ENCODE results near the gene LRRC26. TPM values are rescaled to one million over a fixed set of nuclear protein-coding genes. Genes with fewer than 3 reads are reported as not detected.

Gene LRRC26
- total and polyA plus RNA-seq, 2 of the 13 experiments (the other 11 are each of a cell fraction or from before 2014, with no cell fraction given), result not detected

DNA sequence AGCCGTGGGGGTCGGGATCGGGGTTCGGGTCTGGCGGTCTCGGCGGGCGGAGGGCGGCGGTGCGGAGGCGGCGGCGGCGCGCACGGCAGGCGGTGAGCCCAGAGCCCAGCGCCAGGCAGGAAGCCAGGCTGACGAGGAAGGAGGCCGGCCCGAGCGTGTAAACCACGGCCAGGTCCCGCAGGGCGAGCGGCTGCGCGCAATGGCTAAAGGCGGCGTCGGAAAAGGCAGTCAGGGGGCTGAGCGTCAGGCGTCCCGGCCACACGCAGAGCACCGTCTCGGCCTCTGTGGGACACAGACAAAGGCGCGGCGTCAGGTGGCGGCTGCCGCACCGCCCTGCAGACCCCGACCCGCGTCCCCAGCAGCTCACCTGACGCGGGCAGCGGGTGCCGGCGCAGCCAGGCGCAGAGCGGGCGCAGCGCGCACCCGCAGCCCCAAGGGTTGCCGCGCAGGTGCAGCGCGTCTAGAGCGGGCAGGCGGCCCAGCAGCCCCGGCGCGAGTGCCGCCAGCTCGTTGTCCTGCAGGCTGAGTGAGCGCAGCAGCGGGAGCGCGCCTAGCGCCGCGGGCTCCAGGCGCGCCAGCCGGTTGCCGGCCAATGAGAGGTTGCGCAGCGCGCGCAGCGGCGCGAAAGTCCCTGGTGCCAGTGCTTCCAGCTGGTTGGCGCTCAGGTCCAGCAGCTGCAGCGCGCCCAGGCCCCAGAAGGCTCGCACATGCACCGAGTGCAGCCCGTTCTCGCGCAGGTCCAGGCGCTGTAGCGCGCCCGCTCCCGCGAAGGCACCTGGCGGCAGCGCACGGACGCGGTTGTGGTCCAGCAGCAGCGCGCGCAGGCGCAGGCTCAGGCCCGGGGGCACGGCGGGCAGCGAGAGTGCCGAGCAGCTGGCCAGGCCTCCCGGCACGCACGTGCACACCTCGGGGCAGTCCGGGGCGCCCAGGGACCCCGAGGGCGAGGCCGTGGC is 671 bp downstream of the LRRC26 start (continued):
- TF ChIP-seq FOXK1 (CRISPR knock-in tag; IDR thresholded peaks at IDR 0.05; ENCODE audit: borderline replicate concordance, low read depth), result no peak
- TF ChIP-seq ZFP1 (CRISPR knock-in tag; IDR thresholded peaks at IDR 0.05), result no peak
- TF ChIP-seq EED (CRISPR knock-in tag; IDR thresholded peaks at IDR 0.05), result peak; percentile 7; the same call in 1 of the 2 replicates
- TF ChIP-seq ZNF33B (CRISPR knock-in tag; IDR thresholded peaks at IDR 0.05), result no peak
- TF ChIP-seq ZNF563 (CRISPR knock-in tag; IDR thresholded peaks at IDR 0.05), result peak; percentile 66; the same call in 1 of the 2 replicates
- no peak for TF ChIP-seq FOXM1 (CRISPR knock-in tag; IDR thresholded peaks at IDR 0.05)
- TF ChIP-seq, protein P1, sequence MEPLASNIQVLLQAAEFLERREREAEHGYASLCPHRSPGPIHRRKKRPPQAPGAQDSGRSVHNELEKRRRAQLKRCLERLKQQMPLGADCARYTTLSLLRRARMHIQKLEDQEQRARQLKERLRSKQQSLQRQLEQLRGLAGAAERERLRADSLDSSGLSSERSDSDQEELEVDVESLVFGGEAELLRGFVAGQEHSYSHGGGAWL (CRISPR knock-in tag; IDR thresholded peaks at IDR 0.05), result 0 out of 2 replicates have a peak, but pooled peaks have one; percentile 61
- TF ChIP-seq SNAPC2 (CRISPR knock-in tag; IDR thresholded peaks at IDR 0.05), result no peak
- TF ChIP-seq ELF1 (CRISPR knock-in tag; IDR thresholded peaks at IDR 0.05), result no peak
- TF ChIP-seq ZNF780A (CRISPR knock-in tag; IDR thresholded peaks at IDR 0.05), result no peak
- TF ChIP-seq ZIK1 (CRISPR knock-in tag; IDR thresholded peaks at IDR 0.05; ENCODE audit: borderline replicate concordance, low read depth), result no peak
- no peak for TF ChIP-seq PPARG (CRISPR knock-in tag; conservative IDR thresholded peaks at IDR 0.05)
- peak; percentile 39; the same call in 1 of the 2 replicates for TF ChIP-seq ZNF749 (CRISPR knock-in tag; IDR thresholded peaks at IDR 0.05; ENCODE audit: borderline replicate concordance)
- TF ChIP-seq ELF3 (CRISPR knock-in tag; IDR thresholded peaks at IDR 0.05), result no peak
- TF ChIP-seq, protein P2, sequence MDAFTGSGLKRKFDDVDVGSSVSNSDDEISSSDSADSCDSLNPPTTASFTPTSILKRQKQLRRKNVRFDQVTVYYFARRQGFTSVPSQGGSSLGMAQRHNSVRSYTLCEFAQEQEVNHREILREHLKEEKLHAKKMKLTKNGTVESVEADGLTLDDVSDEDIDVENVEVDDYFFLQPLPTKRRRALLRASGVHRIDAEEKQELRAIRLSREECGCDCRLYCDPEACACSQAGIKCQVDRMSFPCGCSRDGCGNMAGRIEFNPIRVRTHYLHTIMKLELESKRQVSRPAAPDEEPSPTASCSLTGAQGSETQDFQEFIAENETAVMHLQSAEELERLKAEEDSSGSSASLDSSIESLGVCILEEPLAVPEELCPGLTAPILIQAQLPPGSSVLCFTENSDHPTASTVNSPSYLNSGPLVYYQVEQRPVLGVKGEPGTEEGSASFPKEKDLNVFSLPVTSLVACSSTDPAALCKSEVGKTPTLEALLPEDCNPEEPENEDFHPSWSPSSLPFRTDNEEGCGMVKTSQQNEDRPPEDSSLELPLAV (CRISPR knock-in tag; conservative IDR thresholded peaks at IDR 0.05; ENCODE audit: low read depth), result no peak
- no peak for TF ChIP-seq TSC22D2 (CRISPR knock-in tag; IDR thresholded peaks at IDR 0.05; ENCODE audit: borderline replicate concordance)
- TF ChIP-seq, protein P3, sequence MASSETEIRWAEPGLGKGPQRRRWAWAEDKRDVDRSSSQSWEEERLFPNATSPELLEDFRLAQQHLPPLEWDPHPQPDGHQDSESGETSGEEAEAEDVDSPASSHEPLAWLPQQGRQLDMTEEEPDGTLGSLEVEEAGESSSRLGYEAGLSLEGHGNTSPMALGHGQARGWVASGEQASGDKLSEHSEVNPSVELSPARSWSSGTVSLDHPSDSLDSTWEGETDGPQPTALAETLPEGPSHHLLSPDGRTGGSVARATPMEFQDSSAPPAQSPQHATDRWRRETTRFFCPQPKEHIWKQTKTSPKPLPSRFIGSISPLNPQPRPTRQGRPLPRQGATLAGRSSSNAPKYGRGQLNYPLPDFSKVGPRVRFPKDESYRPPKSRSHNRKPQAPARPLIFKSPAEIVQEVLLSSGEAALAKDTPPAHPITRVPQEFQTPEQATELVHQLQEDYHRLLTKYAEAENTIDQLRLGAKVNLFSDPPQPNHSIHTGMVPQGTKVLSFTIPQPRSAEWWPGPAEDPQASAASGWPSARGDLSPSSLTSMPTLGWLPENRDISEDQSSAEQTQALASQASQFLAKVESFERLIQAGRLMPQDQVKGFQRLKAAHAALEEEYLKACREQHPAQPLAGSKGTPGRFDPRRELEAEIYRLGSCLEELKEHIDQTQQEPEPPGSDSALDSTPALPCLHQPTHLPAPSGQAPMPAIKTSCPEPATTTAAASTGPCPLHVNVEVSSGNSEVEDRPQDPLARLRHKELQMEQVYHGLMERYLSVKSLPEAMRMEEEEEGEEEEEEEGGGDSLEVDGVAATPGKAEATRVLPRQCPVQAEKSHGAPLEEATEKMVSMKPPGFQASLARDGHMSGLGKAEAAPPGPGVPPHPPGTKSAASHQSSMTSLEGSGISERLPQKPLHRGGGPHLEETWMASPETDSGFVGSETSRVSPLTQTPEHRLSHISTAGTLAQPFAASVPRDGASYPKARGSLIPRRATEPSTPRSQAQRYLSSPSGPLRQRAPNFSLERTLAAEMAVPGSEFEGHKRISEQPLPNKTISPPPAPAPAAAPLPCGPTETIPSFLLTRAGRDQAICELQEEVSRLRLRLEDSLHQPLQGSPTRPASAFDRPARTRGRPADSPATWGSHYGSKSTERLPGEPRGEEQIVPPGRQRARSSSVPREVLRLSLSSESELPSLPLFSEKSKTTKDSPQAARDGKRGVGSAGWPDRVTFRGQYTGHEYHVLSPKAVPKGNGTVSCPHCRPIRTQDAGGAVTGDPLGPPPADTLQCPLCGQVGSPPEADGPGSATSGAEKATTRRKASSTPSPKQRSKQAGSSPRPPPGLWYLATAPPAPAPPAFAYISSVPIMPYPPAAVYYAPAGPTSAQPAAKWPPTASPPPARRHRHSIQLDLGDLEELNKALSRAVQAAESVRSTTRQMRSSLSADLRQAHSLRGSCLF (CRISPR knock-in tag; IDR thresholded peaks at IDR 0.05; ENCODE audit: borderline replicate concordance), result no peak
- TF ChIP-seq ZNF670 (CRISPR knock-in tag; IDR thresholded peaks at IDR 0.05; ENCODE audit: borderline replicate concordance), result no peak
- TF ChIP-seq ZFP91 (CRISPR knock-in tag; IDR thresholded peaks at IDR 0.05; ENCODE audit: borderline replicate concordance), result peak; percentile 33; the same call in 1 of the 2 replicates
- peak; percentile 47 for TF ChIP-seq ZFX (CRISPR knock-in tag; IDR thresholded peaks at IDR 0.05; ENCODE audit: low read depth)
- TF ChIP-seq PHF5A (CRISPR knock-in tag; IDR thresholded peaks at IDR 0.05; ENCODE audit: low read depth, unreplicated experiment), result no peak

All from HepG2 (cell line).